Stimulated activated naive CD8-positive, alpha-beta T cell treated with anti-CD3 and anti-CD28 coated beads, Interleukin-15, Interleukin-2, amounts not matched to agents 100 U/mL and 50 U/mL, for 24 hours (primary cell): ENCODE data around the gene C9orf50.

ENCODE experiments used
- ATAC-seq: fragments of 150-1000 bp; cut with Tn5 transposase; one replicate; pipeline ENCODE4 v1.10.0; 2021
- DNase-seq: peaks from one replicate; pipeline ENCODE4 v3.0.0; 2021

The C9orf50 gene

DNA sequence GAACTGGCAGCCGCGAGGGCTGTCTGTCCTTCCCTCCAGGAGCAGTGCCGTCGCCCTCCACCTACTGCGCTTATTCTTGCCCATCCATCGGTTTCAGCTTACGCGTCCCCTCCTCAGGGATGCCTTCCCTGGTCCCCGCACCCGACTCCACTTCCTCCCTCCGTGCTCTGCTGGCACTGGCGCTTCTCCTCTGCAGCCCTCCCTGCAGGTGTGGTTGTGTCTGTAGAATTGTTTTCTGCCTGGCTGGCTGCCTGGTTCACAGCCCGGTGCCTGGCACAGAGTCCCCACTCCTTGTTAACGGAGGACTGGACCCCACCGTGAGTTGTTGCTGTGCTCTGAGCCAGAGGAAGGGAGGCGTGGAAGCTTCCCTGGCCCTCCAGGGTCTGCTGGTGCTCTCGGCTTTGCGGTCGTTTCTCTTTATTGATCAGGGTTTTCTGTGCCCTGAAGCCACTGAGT is 10.8 kb upstream of the C9orf50 start:
- DNase-seq (no peak), ATAC-seq (no peak)

DNA sequence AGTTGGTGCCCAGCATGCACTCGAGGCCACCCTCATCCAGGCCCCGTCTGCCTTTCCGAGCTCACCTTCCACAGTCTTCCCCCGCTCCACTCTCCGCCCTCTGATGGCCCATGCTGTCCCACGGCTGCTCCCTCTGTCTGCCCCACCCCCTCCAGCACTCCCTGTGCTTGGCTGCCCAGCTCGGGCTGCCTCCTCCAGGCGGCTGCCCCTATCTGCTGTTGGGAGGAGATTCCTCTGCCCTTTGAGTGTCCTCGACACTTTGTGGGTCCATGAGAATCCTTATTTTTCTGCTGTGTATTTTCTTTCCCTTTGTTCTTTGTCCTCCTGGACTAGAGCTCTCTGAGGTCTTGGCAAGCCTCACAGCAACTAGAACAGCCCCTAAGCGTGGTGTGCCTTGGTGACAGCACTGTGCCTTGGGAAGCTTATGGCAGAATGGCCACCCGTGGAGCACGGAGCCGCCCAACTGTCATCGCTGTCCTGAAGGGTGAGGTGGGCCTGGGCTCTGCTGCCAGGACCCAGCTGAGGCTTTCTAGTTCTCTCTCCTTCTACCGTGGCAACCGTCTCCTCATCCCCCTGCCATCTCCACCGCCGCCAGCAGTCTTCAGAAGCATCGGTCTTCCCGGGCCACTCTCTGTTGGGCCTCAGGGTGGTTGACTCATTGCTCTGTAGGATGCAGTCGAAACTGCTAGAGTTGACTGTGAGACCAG is 10.2 kb upstream of the C9orf50 start:
- DNase-seq: no peak
- no peak for ATAC-seq

DNA sequence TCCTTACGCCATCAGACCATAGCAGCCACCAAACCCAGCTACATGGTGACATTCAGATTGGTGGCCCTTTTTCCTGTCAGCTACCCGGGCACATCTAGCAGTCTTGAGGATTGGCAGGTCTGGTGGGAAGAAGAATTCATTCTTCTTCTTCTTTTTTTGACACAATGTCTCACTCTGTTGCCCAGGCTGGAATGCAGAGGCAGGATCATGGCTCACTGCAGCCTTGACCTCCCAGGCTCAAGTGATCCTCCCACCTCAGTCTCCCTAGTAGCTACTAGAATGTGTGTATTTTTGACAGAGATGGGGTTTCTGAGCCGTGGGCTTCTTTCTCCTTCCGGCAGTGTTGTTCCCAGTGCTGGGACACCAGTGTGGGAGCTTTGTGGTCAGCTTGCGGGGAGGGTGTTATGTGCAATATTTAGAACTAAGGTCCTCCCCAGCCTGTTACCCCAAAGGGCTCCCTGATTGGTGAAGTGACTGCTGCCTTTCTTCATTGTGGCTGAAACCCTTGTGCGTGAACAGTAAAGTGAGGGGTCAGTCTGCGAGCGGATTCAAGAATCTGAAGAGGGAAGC is 8.4 kb upstream of the C9orf50 start:
- DNase-seq (no peak), ATAC-seq (no peak)

DNA sequence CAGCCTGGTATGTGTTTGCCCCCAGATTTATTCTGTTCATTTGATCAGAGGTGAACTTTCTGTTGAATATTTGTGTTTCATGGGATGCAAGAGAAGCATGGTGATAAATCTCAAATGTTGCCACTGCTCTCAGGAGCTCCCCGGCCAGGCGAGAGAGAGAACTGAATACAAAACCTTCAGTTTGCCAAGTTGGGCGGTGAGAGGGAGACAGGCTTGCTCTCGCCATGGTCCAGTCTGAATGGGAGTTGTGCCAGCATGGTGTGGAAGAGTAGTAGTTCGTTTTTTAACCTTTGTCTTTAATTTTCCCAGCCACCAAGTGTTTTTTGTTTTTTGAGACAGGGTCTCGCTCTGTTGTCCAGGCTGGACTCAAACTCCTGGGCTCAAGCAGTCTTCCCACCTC is 7.8 kb upstream of the C9orf50 start:
- no peak for ATAC-seq
- DNase-seq: no peak

DNA sequence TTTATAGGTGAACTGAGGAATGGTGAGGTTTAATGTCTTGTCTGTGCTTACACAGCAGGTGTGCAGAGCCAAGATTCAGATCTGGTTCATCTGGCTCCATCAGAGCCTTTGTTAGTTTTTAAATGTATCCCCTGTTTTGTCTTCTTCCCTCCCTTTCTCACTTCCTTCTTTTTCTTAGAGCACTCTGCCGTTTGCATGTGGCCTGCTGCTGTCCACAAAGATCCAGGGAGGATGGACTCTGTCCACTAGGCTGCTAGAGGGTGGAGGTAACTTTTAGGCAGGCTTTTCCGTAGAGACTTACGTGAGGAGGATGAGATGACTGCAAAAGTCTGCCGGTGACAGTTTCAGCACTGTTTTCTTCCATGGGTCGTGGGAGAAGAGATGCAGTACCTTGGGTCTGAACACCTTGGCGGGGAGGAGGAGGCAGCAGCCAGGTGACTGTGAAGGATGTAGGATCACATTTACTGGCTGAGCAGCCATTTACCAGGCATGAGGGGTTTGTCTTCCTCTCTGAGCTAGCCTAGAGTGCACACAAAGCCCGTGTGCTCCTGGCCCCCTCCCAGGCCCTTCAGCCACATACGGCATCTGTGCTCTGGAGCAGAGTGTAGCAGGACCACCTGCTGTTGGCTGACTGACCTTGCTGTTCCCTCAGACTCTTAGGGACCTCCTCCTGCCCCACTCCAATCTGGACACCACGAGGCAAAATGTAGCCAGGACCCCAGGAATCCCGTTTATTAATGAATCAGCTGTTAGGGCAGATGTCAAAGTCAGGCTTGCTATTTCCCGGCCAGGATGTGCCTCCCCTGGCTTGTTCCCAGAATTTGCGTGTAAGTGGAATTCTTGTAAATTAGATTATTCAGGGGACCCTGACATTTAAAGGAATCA is 6.9 kb upstream of the C9orf50 start:
- DNase-seq (no peak), ATAC-seq (no peak)

DNA sequence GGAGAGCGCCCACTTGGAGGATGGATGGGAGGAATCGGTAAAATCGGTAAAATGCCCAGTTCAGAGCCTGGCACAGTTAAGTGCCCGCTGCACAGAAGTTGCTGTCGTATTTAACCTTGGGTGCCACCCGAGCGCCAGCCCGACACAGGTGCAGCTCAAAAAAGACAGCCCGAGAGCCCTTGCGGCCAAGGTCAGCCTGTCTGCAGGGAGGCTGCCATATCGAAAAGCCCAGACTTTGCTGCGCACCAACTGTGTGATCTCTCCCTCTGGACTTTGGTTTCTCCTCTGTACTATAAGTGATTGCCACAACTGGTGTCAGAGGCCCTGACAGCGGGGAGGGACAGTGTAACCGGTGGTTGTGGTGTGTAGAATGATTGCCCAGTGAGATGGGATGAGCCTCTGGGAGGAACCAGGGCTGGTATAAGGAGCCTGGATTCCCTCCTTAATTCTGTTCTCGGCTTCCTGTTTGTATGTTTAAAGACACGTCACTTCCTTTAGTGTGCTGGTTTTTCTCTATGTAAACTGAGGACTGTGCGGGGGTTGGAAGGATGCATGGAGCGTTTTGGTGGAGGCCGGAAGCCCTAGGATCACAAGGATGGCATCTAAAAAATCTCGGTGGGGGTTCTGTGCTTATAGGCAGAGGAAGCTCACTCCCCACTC is 5.9 kb upstream of the C9orf50 start:
- ATAC-seq: no peak
- no peak for DNase-seq

DNA sequence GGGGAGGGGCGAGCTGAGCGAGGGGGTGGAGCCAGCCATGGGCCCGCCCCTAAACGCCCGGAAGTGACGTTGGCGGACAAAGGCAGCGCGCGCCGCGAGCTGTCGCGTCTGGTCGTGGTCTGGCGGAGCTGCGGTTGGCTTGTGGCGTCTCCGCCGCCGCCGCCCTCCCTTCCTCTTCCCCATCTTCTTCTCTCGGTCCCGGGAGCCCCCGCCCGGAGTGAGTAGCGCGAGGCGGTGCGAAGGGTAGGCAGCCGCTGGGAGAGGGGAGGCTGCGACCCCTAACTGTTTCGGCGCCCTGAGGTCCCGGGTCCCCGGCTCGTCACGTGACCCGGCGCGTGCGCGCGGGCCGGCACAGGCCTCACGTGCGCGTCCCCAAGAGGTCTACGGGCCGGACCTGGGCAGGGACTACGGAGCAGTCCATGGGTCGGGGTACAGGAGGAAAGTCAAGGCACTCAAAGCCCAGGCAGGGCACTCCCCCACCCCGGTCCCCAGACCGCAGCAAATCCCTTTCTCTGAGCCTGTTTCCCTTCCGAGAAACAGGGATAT is 5.3 kb upstream of the C9orf50 start, which contains the start of gene NTMT1:
Gene NTMT1 (plus strand): TSS at position 85 of the 546 bp plus-strand sequence. CDS start 6,541 bp downstream, outside the sequence.
- peak; percentile 92 for DNase-seq
- ATAC-seq: peak; percentile 82

DNA sequence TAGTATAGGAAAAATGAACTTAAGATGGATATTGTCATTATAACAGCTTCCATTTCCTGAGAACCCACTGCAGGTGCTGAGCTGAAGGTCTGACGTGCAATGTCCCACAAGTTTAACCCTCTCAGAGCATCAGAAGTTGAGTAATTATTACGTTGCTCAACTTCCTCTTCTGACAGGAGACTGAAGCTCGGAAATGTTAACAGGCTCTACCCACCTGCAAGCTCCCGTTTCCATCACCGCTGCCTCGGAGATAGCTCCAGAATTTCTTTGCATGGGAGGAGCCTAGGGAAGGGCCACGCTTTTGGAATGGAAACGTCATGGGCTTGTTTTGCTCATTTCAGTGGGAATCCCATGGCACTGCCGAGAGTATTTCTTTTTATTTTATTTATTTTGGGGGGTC is 4.0 kb upstream of the C9orf50 start:
- DNase-seq: no peak
- ATAC-seq: peak; percentile 49

DNA sequence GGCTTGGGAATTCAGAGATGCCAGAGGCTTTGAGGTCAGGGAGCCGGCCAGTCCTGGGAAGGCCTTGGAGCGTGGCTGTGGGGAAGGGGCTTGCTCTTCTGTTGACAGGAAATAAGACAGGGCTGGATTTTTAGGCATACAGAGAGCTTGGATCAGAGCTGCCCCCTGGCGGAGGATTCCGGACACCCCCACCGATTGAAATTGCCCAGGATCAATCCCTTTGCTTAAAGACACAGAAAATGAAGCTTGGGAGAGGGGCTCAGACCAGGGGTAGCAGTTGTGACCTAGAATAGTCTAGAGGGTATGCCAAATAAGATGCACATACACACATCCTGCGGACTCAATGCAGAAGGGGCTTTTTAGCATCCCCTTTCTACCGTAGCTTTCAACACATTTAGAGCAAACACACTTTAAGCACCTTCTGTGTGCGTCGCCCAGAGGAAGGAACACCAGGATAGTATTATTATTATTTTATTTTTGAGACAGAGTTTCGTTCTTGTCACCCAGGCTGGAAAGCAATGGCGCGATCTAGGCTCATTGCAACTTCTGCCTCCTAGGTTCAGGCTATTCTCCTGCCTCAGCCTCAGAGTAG is 3.4 kb upstream of the C9orf50 start:
- no peak for ATAC-seq
- DNase-seq: peak; percentile 84

DNA sequence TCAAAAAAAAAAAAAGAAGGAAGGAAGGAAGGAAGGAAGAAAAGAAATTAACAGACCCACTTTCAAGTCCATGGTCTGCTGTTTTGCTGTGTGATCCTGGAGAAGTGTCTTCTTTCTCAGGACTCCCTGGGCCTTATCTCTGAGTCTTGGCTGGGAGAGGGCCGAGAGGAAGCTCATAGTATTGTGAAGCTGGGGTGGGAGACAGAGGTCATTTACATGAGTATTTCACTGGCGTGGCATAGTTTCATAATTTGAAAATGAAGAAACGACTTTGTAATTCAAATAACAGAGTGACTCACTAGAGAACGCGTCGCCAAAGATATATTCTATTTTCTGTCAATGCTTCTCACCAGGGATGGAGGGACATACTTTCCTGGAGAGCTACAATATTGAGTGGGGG is 2.4 kb upstream of the C9orf50 start:
- DNase-seq (no peak), ATAC-seq (no peak)

DNA sequence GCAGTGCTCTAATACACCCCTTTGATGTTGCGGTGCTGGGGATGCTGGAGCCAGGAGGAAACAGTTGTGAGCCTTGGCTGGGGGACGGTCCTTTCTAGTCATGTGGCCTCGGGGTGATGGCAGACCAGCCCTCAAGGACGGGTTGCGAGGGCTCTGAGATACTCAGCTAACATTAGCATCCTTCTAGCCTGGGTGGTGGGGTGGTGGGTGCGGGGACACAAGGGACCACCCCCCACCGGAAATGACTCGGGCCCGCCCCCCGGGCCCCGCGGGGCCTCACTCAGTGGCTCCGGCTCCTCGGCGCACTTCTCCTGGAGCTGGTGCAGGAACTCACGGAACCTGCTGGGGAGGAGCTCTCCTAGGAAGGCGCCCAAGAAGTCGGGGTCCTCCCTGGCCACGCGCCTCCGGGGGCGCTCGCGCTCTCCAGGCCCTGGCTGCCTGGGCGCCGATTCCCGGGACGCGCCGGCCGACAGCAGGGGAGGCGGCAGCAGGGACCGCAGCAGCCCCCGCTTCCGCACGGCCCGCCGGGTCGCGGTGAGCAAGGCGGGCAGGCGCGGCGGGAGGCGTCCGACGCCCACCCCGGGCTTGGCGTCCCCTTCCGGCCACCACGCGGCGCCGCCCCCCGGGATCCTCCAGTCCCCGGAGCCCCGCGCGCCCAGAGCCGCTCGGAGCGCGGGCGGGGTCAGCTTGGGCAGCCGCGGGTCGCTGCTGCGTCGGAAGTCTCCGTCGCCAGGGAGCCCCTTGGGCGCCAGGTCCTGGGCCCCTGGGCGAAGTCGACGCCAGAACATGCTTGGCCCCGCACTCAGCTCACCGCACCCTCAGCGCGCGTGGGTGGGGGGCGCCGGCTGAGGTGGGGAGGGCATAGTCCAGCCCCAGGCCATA is 873 bp downstream of the C9orf50 start:
- DNase-seq (peak; percentile 40), ATAC-seq (no peak)

DNA sequence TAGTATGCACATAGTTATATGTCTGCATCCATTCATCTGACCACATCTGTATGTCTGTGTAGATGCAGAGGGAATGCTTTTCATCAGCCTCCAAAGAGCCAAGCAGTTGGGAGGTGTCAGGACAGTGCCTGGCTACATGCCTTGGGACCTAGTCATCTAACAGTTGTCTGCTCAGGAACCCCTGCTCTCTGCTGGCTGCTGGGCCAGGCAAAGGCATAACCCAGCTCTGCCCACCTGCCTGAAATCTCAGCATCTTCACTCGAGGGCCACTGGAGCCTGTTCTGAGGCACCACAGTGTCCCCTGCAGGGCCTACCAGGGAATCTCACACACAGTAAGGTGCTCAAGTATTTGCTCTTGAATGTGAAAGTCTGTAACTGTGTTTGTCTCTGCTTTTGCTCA is 3.7 kb downstream of the C9orf50 start:
- DNase-seq (peak; percentile 27), ATAC-seq (no peak)

DNA sequence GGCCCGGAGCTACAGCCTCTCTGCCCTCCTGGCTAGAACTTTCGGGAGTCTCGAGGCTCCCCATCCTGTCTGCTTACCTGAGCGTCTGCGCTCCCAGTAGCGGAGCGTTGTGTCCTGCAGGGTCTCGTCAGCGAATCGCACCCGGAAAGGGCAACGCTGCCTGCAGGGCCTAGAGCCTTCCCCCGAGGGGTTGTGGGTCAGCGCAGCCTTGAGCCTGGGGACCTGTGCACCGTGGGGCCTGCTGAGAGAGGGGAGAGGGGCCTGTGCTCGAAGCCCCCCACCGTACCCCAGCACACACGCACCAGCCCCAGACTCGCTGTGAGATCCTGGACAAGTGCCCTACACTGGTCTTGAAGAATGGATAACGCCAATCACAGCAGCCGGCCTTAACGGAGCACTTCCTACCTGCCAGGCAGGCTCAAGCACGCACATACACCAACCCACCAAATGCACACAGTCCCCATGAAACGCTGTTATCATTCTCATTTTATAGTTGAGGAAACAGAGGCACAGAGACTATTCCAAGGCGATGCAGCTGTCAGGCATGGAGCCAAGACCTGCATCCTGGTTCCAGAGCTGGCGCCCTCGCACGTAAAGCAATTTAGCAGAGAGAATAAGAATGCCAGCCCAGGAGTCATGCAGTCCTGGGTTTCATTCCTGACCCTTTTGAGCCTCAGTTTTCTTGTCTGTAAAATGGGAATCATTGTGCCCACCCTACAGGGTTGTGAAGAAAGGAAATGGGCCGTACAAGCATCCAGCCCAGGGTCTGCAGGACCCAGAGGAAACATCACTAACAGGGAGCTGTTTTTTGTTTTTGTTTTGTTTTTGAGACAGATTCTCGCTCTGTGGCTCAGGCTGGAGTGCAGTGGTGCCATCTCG is 5.3 kb downstream of the C9orf50 start:
- DNase-seq (no peak), ATAC-seq (no peak)

DNA sequence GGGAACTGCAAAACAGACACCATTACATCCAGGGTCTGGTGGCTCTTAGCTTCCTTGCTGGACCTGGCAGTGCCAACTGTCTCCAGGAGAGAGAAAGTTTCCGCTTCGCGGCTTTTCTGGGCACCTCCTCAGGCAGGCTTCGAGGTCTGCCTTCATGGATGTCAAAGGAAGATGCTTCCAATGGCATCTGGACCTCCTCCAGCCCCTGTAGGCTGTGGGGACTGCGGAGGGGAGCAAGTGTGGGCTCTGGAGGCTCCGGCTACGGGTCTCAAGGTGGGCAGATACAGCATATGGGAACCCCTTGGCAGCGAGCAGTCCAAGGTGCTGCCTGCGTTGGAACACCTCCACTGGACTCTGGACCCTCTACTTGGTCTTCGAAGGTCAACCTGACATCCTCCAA is 6.0 kb downstream of the C9orf50 start:
- ATAC-seq: no peak

DNA sequence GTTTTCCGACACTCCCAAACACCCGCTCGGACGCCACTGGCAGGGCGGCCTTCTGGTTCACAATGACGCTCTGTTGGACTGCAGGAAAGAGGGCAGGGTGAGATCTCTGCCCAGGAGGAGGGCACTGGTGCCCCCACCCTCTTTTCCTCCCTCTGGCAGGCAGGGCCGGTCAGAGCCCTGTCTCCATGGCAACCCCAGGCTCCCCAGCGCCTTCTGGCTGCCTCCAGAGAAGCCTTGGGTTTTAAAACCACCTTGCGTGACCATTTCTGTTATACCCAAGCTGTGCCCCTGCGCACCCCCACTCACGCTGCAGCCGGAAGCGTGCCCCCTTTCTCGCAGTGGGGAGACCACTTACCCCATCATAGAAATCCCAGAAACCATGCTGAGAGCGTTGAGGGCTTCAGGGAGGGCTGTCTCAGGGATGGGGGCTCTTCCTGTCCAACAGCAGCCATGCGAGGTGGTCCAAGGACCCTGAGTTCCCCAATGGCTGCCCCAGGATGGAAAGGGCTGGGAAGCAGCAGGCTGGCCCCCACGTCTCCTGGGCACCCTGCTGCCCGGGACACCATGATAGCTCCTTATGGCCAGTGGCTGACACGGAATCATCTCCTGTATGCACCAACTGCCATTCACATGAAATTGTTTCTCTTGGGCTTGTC is 7.3 kb downstream of the C9orf50 start:
- ATAC-seq: no peak
- DNase-seq: no peak

More for the DNA sequence above, 6.0 kb downstream of the C9orf50 start:
- no peak for DNase-seq

DNA sequence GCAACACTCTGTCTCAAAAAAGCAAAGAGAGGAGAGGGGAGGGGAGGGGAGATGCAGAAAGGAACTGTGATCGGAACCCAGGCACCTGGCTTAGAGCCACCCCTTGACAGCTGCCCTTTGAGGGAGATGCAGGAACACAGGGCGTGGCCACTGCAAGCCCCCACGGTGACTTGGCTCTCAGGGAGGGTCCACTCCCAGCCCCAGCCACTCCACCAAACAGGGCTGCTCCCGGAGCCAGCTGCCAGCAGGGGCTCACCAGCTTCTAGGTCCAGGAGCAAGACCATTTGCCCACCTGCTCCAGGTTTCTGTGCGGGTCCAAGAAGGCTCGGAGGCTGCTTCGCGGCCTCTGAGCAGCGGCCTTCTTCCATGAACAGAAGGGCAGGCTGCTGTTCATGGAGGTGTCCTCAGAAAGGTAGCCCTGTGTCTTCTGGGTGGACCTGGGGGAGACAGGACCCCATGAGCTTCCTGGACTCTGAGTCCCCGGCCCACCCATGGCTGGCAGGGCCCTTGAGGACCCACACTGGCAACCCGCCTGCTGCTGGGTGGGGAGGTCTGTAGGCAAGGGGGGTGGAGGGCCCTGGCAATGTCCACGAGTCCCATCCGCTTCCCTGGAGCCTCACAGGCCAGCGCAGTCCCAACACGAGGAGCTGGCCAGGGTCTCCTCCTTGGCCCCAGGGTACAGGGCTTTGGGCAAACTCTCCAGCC is 7.9 kb downstream of the C9orf50 start:
- ATAC-seq (no peak), DNase-seq (no peak)

DNA sequence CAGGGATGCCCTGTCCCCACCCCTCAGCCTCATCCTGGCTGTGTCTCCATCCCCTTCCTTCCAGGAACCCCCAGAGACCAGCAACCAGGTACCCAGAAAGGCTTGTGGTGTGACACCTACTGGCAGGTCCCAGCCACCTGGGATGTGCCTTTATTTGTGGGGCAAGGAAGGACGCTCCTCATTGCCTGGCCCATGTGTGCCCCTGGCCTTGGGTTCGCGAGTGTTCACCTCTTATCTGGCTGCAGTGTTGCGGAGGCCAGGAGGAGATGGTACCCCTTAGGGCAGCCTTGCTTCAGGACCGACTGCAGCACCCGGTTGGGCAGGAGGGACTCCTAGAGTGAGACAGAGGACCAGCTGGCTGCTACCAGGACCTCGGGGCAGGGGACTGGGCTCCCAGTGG is 8.8 kb downstream of the C9orf50 start:
- DNase-seq (no peak), ATAC-seq (no peak)

DNA sequence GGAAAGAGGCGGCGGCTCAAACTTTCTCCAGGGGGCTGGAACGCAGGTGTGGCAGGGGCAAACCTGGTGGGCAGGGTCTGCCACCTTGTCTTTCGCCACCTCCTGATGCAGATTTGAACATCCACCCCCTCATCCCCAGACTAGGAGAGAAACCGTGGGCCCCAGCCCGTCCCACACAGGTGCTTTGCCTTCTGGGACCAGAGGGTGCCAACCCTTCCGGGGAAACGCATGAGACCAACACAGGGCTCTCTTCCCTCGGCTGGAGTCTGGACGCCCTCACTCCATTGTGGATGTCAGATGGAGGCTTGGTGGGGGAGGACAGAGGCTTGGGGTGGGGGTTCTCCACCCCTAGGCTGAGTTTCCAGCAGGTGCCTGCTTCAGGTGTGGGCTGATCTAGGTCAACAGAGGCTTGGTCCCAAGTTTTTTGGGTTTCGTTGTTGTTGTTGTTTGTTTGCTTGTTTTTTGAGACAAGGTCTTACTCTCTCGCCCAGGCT is 9.5 kb downstream of the C9orf50 start:
- ATAC-seq (no peak), DNase-seq (no peak)
